Activated CD8-positive, alpha-beta T cell treated with anti-CD3 and anti-CD28 coated beads for 36 hours (primary cell): Measurements from ENCODE around the gene TBC1D22A. TPM values are rescaled to one million over a fixed set of nuclear protein-coding genes. Genes with fewer than 3 reads are reported as not detected.

ENCODE experiments used
- ATAC-seq: fragments of 200-7000 bp; cut with Tn5 transposase; one replicate; pipeline ENCODE4 v1.10.0; 2021; ENCODE audit warnings: mild to moderate bottlenecking, moderate library complexity
- CTCF ChIA-PET: fragments of 350-600 bp; sonication (Branson Sonifier 250); formaldehyde crosslinking; loops from one replicate; lab custom pipeline; 2021; ENCODE audit warnings: antibody characterized with exemption; lab: Charles Lee
- POLR2A ChIA-PET: fragments of 350-600 bp; sonication (Branson Sonifier 250); formaldehyde crosslinking; loops from one replicate; lab custom pipeline; 2021; ENCODE audit warnings: antibody characterized with exemption; lab: Charles Lee
- DNase-seq: peaks from one replicate; pipeline ENCODE4 v3.0.0-alpha.2; 2020
- H3K27ac Mint-ChIP-seq: one replicate; pipeline ENCODE4 v1.8.0; 2021; ENCODE audit warnings: mild to moderate bottlenecking, mixed read lengths
- H3K27me3 Mint-ChIP-seq: one replicate; pipeline ENCODE4 v1.8.0; 2021; ENCODE audit warnings: mixed read lengths
- H3K36me3 Mint-ChIP-seq: one replicate; pipeline ENCODE4 v1.8.0; 2021; ENCODE audit warnings: low read depth, mixed read lengths
- H3K4me1 Mint-ChIP-seq: one replicate; pipeline ENCODE4 v1.8.0; 2021; ENCODE audit warnings: low read depth, mixed read lengths
- H3K4me3 Mint-ChIP-seq: one replicate; pipeline ENCODE4 v1.8.0; 2021; ENCODE audit warnings: mild to moderate bottlenecking, moderate library complexity, mixed read lengths
- H3K9me3 Mint-ChIP-seq: one replicate; pipeline ENCODE4 v1.8.0; 2021; ENCODE audit warnings: mixed read lengths
- intact Hi-C: fragments of 100-400 bp; cut with micrococcal nuclease; formaldehyde crosslinking; loops from one replicate; pipeline ENCODE4 v1.10.0; 2022
- total RNA-seq, 2 experiments: library from RNA; stranded (reverse); gene quantifications; one replicate each; pipeline ENCODE4 v1.2.3, GENCODE V29; 2021
- TF ChIP-seq, protein P1 (sequence below): fragments of 200-600 bp; IDR thresholded peaks from one replicate; pipeline ENCODE4 v1.8.0; 2022; ENCODE audit warnings: antibody characterized with exemption, mild to moderate bottlenecking

The TBC1D22A gene
- total RNA-seq, 2 experiments from 2014 or later, result 41.0 to 42.8 TPM

DNA sequence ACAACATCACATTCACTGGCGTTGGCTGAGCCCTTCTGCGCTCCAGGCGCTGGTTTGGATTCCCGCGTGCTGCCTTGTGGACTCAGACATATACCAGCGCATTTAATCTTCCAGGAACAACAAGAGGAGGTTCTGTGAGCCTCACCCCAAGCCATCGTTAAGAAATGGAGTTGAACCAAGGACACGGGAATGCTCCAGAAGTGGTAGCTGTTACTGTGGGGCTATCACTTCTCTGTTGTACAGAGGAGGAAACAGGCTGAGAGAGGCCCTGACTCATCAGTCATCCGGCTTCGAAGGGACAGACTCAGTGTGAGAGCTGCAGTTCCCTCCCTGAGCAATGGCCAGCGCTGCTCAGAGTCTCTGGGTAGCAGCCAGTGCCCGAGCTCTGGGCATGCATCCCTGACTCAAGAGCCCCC, 291.3 kb downstream of the TBC1D22A start:
- TF ChIP-seq, protein P1, sequence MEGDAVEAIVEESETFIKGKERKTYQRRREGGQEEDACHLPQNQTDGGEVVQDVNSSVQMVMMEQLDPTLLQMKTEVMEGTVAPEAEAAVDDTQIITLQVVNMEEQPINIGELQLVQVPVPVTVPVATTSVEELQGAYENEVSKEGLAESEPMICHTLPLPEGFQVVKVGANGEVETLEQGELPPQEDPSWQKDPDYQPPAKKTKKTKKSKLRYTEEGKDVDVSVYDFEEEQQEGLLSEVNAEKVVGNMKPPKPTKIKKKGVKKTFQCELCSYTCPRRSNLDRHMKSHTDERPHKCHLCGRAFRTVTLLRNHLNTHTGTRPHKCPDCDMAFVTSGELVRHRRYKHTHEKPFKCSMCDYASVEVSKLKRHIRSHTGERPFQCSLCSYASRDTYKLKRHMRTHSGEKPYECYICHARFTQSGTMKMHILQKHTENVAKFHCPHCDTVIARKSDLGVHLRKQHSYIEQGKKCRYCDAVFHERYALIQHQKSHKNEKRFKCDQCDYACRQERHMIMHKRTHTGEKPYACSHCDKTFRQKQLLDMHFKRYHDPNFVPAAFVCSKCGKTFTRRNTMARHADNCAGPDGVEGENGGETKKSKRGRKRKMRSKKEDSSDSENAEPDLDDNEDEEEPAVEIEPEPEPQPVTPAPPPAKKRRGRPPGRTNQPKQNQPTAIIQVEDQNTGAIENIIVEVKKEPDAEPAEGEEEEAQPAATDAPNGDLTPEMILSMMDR, result no peak
- ChIA-PET CTCF (no interaction called here), POLR2A (no interaction called here)
- peaks cover 21% of the 10 kb centered on the region for H3K4me1 Mint-ChIP-seq
- H3K36me3 Mint-ChIP-seq, result peaks cover 5% of the 10 kb centered on the region
- no peaks in the 10 kb centered on the region for H3K27me3 Mint-ChIP-seq
- H3K4me3 Mint-ChIP-seq, result no peak overlapping the region
- intact Hi-C loops, result no loop called here
- ATAC-seq (no peak), DNase-seq (no peak)
- H3K27ac Mint-ChIP-seq, result peak overlapping the region; percentile 76
- H3K9me3 Mint-ChIP-seq, result no peaks in the 10 kb centered on the region

DNA sequence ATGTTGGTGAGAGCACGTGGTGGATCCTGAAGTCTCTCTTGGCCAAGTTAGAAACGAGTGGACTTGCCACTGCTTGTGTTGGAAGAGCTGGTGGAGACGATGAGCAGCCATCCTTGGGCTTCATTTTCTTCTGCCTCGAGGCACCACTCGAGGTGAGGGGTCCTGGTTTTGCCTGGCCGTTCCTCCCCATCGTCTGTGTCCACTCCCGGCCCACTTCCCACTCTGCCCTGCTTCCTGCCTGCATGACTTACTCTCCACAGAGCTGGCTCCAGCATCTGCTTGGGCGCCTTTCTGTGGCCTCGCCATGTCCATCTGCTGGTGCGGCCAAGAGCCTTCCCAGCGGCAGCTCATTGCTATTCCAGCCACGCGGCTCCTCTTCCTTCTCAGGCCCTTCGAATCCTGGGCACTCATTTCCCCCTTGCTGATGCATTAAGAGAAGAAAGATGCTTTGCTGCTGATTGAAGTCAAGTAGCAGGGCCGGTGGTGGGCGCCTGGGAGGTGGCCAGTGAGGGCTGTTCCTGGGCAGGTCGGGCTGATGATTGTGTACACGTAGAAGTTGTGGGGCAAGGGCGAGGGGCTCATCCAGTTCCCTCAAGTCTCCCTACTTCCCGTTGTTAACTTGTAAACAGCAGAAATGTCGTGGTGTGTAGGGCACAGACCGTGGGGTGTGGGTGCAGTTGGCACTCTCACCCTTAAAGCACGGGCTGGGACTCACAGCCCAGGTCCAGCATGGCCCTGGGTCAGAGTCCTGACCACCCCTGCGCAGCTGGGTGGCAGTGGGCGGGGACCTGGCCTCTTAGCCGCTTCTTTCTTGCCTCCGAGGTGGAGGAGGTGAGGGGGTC, 292.0 kb downstream of the TBC1D22A start:
- DNase-seq, result no peak
- Mint-ChIP-seq H3K36me3 (peaks cover 5% of the 10 kb centered on the region), H3K27me3 (no peaks in the 10 kb centered on the region), H3K4me3 (no peak overlapping the region), H3K9me3 (no peaks in the 10 kb centered on the region), H3K27ac (no peak overlapping the region), H3K4me1 (peaks cover 16% of the 10 kb centered on the region)
- ChIA-PET POLR2A (no interaction called here), CTCF (no interaction called here)
- ATAC-seq, result no peak
- TF ChIP-seq, protein P1, result no peak
- intact Hi-C loops, result no loop called here

DNA sequence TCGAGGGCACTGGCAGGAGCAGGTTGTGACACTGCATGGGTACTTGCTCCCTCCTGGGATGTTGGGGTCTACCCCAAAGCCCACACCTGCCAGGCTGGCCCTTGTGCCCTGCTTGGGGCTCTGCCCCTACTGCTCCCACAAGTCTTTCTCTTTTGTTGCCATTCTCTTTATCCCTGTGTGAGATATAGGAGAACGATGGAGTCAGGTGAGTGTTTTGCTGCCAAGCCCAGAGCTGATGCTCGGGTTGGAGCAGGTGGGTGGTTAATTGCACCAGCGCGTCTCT, 292.6 kb downstream of the TBC1D22A start:
- TF ChIP-seq, protein P1, result no peak
- Mint-ChIP-seq H3K27me3 (no peaks in the 10 kb centered on the region), H3K4me3 (no peak overlapping the region), H3K27ac (no peak overlapping the region), H3K9me3 (no peaks in the 10 kb centered on the region), H3K36me3 (peaks cover 5% of the 10 kb centered on the region), H3K4me1 (peaks cover 13% of the 10 kb centered on the region)
- DNase-seq (no peak), ATAC-seq (no peak)
- intact Hi-C loops, result no loop called here
- ChIA-PET POLR2A (no interaction called here), CTCF (no interaction called here)

DNA sequence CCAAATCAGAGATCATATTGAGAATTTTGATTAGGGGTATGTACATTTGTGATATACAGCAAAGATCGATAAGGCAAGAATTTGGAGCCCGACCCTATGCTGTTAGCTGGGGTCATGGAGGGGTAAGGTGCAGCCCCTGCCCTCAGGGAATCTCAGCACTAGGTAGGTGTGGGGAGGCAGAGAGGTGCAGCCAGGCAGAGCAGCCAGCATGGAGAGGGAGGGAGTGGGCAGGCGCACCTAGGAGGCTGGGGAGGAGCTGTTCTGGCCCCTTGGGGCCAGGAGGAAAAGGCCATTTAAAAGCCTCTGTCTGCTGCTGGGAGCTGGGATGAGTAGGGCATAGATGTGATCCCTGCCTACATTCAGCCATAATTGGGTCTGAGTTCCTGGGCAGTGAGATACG, 293.0 kb downstream of the TBC1D22A start:
- CTCF ChIA-PET, result no interaction called here
- no peaks in the 10 kb centered on the region for H3K27me3 Mint-ChIP-seq
- no peak overlapping the region for H3K4me3 Mint-ChIP-seq
- peaks cover 5% of the 10 kb centered on the region for H3K36me3 Mint-ChIP-seq
- DNase-seq (no peak), ATAC-seq (no peak)
- H3K4me1 Mint-ChIP-seq, result peaks cover 10% of the 10 kb centered on the region
- no peaks in the 10 kb centered on the region for H3K9me3 Mint-ChIP-seq
- TF ChIP-seq, protein P1, result no peak
- POLR2A ChIA-PET, result no interaction called here
- H3K27ac Mint-ChIP-seq, result no peak overlapping the region
- intact Hi-C loops, result no loop called here

DNA sequence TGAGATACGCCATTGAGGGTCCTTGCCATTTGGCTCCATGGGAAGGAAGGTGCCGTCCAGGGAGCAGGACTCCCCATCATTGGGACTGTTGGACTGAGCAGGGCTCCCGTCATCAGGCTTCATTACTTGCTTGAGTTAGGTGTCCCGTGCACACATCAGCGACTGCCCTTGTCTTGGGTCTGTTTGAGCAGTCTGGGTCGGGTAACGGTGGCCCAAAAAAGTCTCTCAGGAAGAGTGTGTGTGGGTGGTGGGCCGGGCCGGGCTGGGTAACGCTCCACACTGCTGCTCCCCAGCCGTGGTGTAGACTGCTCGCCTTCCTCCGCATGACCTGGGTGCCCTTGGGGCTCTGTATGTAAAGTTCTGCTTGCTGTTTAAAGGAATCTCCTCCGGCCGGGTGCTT, 293.5 kb downstream of the TBC1D22A start:
- DNase-seq (no peak), ATAC-seq (no peak)
- peaks cover 9% of the 10 kb centered on the region for H3K4me1 Mint-ChIP-seq
- H3K9me3 Mint-ChIP-seq, result no peaks in the 10 kb centered on the region
- H3K27me3 Mint-ChIP-seq, result no peaks in the 10 kb centered on the region
- no peak overlapping the region for H3K4me3 Mint-ChIP-seq
- TF ChIP-seq, protein P1, result no peak
- no peak overlapping the region for H3K27ac Mint-ChIP-seq
- POLR2A ChIA-PET, result no interaction called here
- peaks cover 5% of the 10 kb centered on the region for H3K36me3 Mint-ChIP-seq
- intact Hi-C loops, result no loop called here
- CTCF ChIA-PET, result no interaction called here
